Amniotic epithelial cell (primary cell): ENCODE data around the gene CFAP221.
"Not testable (repeated sequence)": the region's sequence is repeated elsewhere in the genome, so short reads cannot be mapped to it uniquely, and the experiment has no call there.

Experiments
- DNase-seq: peaks from one replicate; pipeline ENCODE4 v3.0.0-alpha.2; 2010; ENCODE audit warnings: low read depth

Gene CFAP221

GRCh38 chr2:119586085-119586484, 41.8 kb downstream of the CFAP221 start:
- DNase-seq = no peak

- DNase-seq = no peak
Observed at GRCh38 chr2:119590873-119591272, 46.6 kb downstream of the CFAP221 start.

GRCh38 chr2:119591523-119591922, 47.3 kb downstream of the CFAP221 start:
- DNase-seq = no peak

- DNase-seq = no peak
Observed at GRCh38 chr2:119592436-119592835, 48.2 kb downstream of the CFAP221 start.

DNA sequence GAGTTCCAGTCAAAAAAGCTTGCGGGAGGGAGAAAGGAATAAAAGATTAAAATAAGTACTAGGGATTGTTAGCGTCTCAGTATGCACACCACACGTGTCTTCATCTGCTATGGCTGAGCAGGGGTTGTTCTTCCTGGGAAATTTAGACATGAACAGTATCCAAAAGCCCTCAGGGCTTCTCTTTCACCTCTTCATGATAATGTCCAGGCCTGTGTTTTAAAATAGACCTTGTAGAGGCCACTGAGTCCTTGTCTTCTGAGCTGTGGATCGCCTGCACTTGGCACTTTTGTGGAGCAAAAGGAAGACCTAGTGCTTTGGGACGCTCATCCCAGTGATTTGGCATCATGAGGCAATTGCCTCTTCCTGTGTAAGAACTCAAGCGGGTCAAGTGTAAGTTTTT, 52.4 kb downstream of the CFAP221 start:
- DNase-seq = no peak

- no peak for DNase-seq
Observed at GRCh38 chr2:119598596-119599263, 54.5 kb downstream of the CFAP221 start.

- DNase-seq = no peak
Observed at GRCh38 chr2:119599384-119599783, 55.1 kb downstream of the CFAP221 start.

DNA sequence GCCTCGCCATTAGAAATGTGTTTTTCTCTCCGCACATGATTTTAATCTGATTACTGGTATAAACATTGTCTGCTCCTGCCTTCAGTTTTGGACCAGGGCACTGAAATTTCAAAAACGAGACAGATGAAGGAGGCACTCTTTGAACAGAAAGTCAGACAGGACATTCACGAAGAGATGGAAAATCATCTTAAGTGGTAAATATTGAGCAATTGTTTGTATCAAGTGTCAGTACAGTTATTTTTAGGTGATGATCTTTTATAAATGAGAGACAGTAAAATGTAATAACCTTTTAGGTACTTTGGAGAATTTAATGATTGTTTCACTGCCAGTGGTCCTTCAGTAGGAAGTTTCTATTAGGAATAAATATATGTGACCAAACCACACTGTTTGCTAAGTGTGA, 60.8 kb downstream of the CFAP221 start:
- DNase-seq = no peak

DNA sequence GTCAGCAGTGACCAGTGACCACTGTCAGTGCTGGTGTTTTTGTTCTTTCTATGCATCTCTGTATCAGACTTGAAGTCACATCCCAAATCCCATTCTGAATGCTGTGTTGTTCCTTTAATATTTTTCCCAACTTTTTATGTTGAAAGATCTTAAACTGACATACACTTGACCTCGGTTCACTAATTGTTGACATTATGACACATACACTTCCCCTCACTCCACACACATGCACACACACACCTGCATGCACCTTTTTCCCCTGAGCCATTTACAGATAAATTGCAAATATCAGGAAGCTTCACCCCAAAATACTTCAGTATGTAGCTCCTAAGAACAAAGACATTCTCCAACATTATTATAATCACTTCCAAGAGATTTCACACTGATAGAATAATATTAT, 62.4 kb downstream of the CFAP221 start:
- DNase-seq = no peak

DNA sequence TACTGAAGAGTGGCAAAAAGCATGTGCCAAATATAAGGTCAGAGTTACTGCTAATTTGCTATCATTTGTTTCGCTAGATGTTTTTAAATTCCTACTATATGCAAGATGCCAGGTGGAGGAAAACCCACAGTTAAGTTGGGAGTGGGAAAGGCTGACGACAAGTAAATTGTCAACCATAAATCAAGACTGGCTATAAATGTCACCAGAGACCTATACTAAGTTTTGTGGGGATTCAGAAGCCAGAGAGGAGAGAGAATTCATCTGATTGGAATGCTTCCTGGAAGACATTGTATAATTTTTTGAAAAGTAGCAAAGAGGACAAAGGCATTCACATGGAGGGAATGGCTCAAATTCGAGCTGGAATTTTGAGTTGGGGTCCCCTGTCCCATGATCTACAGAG, 64.3 kb downstream of the CFAP221 start:
- DNase-seq = no peak

GRCh38 chr2:119609337-119609736, 65.1 kb downstream of the CFAP221 start:
- no peak for DNase-seq

DNA sequence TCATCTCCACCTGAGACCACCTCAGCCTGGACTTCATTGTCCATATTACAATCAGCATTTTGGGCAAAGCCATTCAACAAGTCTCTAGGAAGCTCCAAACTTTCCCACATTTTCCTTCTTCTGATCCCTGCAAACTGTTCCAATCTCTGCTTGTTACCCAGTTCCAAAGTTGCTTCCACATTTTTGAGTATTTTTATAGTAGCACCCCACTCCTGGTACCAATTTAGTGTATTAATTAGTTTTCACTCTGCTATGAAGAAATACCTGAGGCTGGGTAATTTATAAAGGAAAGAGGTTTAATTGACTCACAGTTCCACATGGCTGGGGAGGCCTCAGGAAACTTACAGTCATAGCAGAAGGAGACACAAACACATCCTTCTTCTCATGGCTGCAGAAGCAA, 69.9 kb downstream of the CFAP221 start:
- not testable (repeated sequence) for DNase-seq

GRCh38 chr2:119616421-119616820, 72.2 kb downstream of the CFAP221 start:
- no peak for DNase-seq

GRCh38 chr2:119617455-119617854, 73.2 kb downstream of the CFAP221 start:
- no peak for DNase-seq

- DNase-seq = not testable (repeated sequence)
Observed at GRCh38 chr2:119618725-119619124, 74.5 kb downstream of the CFAP221 start.

- no peak for DNase-seq
Observed at GRCh38 chr2:119625226-119625625, 81.0 kb downstream of the CFAP221 start.

GRCh38 chr2:119629323-119629825, 85.1 kb downstream of the CFAP221 start:
- DNase-seq = no peak

- DNase-seq = no peak
Observed at GRCh38 chr2:119630121-119630520, 85.9 kb downstream of the CFAP221 start.

- no peak for DNase-seq
Observed at GRCh38 chr2:119637371-119637770, 93.1 kb downstream of the CFAP221 start.

GRCh38 chr2:119638246-119638645, 94.0 kb downstream of the CFAP221 start:
- DNase-seq = no peak

- peak; percentile 15 for DNase-seq
Observed at GRCh38 chr2:119638685-119639554, 94.7 kb downstream of the CFAP221 start.

GRCh38 chr2:119641562-119642258, 97.5 kb downstream of the CFAP221 start:
- DNase-seq = peak; percentile 66

DNA sequence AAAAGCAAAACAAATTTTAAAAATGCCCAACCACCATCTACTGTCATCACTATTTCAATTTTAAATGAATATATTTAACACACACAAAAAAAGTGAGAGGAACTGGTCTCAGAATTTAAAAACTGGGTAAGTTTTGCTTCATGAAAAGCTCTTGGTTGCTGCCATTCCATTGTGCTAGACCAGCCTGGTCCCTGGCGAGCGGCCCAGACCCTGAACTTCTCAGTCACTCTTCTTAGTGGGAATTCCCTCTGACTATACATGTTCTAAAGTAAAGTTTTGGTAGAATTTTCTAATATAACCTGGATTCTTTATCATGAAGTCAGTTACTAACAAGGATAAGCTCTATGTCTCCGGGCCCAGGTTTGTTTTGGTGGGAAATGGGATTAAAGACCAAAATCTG, 99.9 kb downstream of the CFAP221 start:
- DNase-seq = peak; percentile 56
